Right atrium auricular region (tissue), 2 donors: ENCODE data around the gene ALDH7A1. TPM values are rescaled to one million over a fixed set of nuclear protein-coding genes. Genes with fewer than 3 reads are reported as not detected.

Experiments used
- DNase-seq: peaks from one replicate; pipeline ENCODE4 v3.0.0-alpha.2; 2019; ENCODE audit warnings: low spot score
- H3K27ac ChIP-seq, 2 donors: fragments of 200-600 bp; sonication (generic); 1 replicate in 1 of 2; 2 replicates in 1 of 2; pipeline ENCODE4 v1.5.1; 2016 to 2019
- H3K27me3 ChIP-seq, 2 donors: fragments of 200-600 bp; sonication (generic); one replicate each; pipeline versions ENCODE4 v1.5.1 to v1.6.0; 2017 to 2019
- H3K36me3 ChIP-seq: fragments of 200-600 bp; sonication (generic); one replicate; pipeline ENCODE4 v1.5.1; 2016
- H3K4me1 ChIP-seq, 2 donors: fragments of 200-600 bp; sonication (generic); one replicate each; pipeline versions ENCODE4 v1.5.1 to v1.6.0; 2017 to 2019
- H3K4me3 ChIP-seq, 2 donors: fragments of 200-600 bp; sonication (generic); 1 replicate in 1 of 2; 2 replicates in 1 of 2; pipeline ENCODE4 v1.5.1; 2017 to 2019; ENCODE audit warnings: mild to moderate bottlenecking in 1 of 2, moderate library complexity in 1 of 2
- H3K9me3 ChIP-seq, 2 donors: fragments of 200-600 bp; sonication (generic); one replicate each; pipeline ENCODE4 v1.5.1; 2019
- CTCF ChIP-seq, 2 donors: fragments of 200-600 bp; sonication (generic); IDR thresholded peaks; one replicate each; pipeline ENCODE4 v1.5.1; 2019; ENCODE audit warnings: antibody characterized with exemption in 2 of 2
- total RNA-seq, 2 donors: library from RNA; depleted of rRNA; stranded (reverse); fragments of >200 nt; gene quantifications; one replicate each; pipeline ENCODE4 v1.1.0, GENCODE V29; 2016

ALDH7A1 gene
- total RNA-seq, 2 donors from 2014 or later, result 9.6 to 13.9 TPM

DNA sequence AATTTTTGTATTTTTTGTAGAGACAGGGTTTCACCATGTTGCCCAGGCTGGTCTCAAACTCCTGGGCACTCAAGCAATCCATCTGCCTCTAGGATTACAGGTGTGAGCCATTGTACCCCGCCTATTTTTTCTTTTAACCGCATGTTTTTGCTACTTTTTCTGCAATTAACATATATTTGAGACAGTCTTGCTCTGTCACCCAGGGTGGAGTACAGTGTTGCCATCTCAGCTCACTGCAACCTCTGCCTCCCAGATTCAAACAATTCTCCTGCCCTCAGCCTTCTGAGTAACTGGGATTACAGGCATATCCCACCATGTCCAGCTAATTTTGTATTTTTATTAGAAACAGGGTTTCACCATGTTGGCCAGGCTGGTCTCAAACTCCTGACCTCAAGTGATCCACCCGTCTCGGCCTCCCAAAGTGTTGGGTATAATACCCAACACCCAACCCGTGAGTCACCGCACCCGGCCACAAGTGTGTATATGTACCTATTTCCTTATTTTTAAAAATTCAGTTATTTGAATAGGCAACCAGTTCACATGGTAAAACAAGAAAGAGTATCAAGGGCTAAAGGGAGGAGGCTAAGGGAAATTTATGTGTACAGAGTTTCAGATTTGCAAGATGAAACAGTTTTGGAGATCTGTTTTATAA is 19.0 kb upstream of the ALDH7A1 start:
- peaks cover 54% of the 10 kb centered on the region for H3K36me3 ChIP-seq
- no peak for TF ChIP-seq CTCF (IDR thresholded peaks at IDR 0.05)

GRCh38 chr5:126610616-126611015 is 15.6 kb upstream of the ALDH7A1 start:
- H3K36me3 ChIP-seq, result peaks cover 48% of the 10 kb centered on the region
- no peak for DNase-seq

More for the DNA sequence above, 19.0 kb upstream of the ALDH7A1 start:
- Histone ChIP-seq H3K9me3 (no peaks in the 10 kb centered on the region), H3K27me3 (no peaks in the 10 kb centered on the region), H3K4me3 (no peak overlapping the region), H3K27ac (no peak overlapping the region), H3K4me1 (no peaks in the 10 kb centered on the region)
- DNase-seq, result no peak

DNA sequence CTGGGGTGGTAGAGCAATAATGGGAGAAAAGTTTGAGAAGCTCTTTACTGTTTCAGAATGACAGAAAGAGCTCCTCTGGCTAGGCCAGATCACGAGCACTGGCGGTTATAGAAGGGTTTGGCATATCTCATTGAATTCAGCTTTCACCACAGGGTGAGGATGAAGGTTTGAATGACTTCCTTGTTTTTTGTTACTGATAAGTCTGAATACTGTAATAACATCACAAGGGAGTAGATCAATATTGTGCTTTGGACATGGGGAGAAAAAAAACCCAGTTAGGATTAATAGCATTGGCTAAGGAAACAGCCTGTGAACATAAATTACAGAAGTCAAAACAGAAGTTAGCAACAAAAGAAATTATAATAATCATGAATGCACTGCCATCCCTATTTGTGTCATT is 15.1 kb upstream of the ALDH7A1 start:
- Histone ChIP-seq H3K9me3 (no peaks in the 10 kb centered on the region), H3K27ac (no peak overlapping the region), H3K4me1 (peaks cover 0 to 9% of the 10 kb centered on the region in 2 donors), H3K27me3 (no peaks in the 10 kb centered on the region), H3K4me3 (no peak overlapping the region), H3K36me3 (peaks cover 48% of the 10 kb centered on the region)
- no peak for DNase-seq
- no peak for TF ChIP-seq CTCF (IDR thresholded peaks at IDR 0.05)

More at GRCh38 chr5:126610616-126611015, 15.6 kb upstream of the ALDH7A1 start:
- H3K4me1 ChIP-seq, result peaks cover 0 to 4% of the 10 kb centered on the region in 2 donors
- no peak overlapping the region for H3K27ac ChIP-seq
- TF ChIP-seq CTCF (IDR thresholded peaks at IDR 0.05), result no peak
- no peaks in the 10 kb centered on the region for H3K9me3 ChIP-seq
- no peaks in the 10 kb centered on the region for H3K27me3 ChIP-seq
- H3K4me3 ChIP-seq, result no peak overlapping the region

GRCh38 chr5:126605525-126605924 is 10.5 kb upstream of the ALDH7A1 start:
- TF ChIP-seq CTCF (IDR thresholded peaks at IDR 0.05), result no peak
- H3K27me3 ChIP-seq, result no peaks in the 10 kb centered on the region
- DNase-seq, result no peak
- H3K9me3 ChIP-seq, result no peaks in the 10 kb centered on the region
- no peak overlapping the region for H3K27ac ChIP-seq
- peaks cover 33% of the 10 kb centered on the region for H3K36me3 ChIP-seq
- H3K4me3 ChIP-seq, result no peak overlapping the region
- peaks cover 0 to 27% of the 10 kb centered on the region in 2 donors for H3K4me1 ChIP-seq

DNA sequence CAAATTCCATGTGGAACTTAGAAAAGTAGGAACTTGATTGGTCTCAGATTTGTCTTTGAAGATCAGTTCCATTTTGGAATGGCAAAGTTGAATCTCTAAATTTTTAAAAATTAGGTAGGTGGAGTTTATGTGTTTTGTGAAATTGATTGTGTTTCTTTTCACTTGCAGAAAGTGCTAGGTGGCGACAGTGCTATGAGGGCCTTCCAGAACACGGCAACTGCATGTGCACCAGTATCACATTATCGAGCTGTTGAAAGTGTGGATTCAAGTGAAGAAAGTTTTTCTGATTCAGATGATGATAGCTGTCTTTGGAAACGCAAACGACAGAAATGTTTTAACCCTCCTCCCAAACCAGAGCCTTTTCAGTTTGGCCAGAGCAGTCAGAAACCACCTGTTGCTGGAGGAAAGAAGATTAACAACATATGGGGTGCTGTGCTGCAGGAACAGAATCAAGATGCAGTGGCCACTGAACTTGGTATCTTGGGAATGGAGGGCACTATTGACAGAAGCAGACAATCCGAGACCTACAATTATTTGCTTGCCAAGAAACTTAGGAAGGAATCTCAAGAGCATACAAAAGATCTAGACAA is 8.5 kb upstream of the ALDH7A1 start:
- peaks cover 18% of the 10 kb centered on the region for H3K36me3 ChIP-seq
- H3K27ac ChIP-seq, result no peak overlapping the region
- no peaks in the 10 kb centered on the region for H3K27me3 ChIP-seq
- no peaks in the 10 kb centered on the region for H3K9me3 ChIP-seq
- no peak overlapping the region for H3K4me3 ChIP-seq
- peaks cover 0 to 32% of the 10 kb centered on the region in 2 donors for H3K4me1 ChIP-seq
- TF ChIP-seq CTCF (IDR thresholded peaks at IDR 0.05), result no peak
- DNase-seq, result no peak
